SK-N-MC (cell line): ENCODE results near the gene FGF13.

ENCODE experiments used
- DNase-seq: peaks from one replicate; pipeline ENCODE4 v3.0.0-alpha.2; 2011; ENCODE audit warnings: low read depth, low spot score
- H3K27ac ChIP-seq: fragments of 200-600 bp; sonication (generic); 2 replicates; pipeline ENCODE4 v1.5.1; 2016; ENCODE audit warnings: mixed run types
- H3K36me3 ChIP-seq: fragments of 200-600 bp; sonication (generic); 2 replicates; pipeline ENCODE4 v1.6.1; 2017; ENCODE audit warnings: antibody characterized with exemption, low read length, mixed read lengths; ENCODE audit not compliant: insufficient read depth
- H3K4me3 ChIP-seq: fragments of 200-600 bp; sonication (generic); 2 replicates; pipeline ENCODE4 v1.5.1; 2016
- H3K9ac ChIP-seq: fragments of 200-600 bp; sonication (generic); 2 replicates; pipeline ENCODE4 v1.8.0; 2017; ENCODE audit warnings: mixed run types, mixed read lengths; ENCODE audit not compliant: insufficient read length
- H3K9me3 ChIP-seq: fragments of 200-600 bp; sonication (generic); 2 replicates; pipeline ENCODE4 v1.6.1; 2017; ENCODE audit warnings: low read depth, mild to moderate bottlenecking, antibody characterized with exemption, low read length, moderate library complexity, mixed read lengths
- EZH2 ChIP-seq: fragments of 200-600 bp; sonication (generic); IDR thresholded peaks from one replicate; pipeline ENCODE4 v1.6.1; 2017; ENCODE audit warnings: antibody characterized with exemption
- FOXP2 ChIP-seq: optimal IDR thresholded peaks from 2 replicates; pipeline ENCODE3; 2011; ENCODE audit warnings: mild to moderate bottlenecking, moderate library complexity; ENCODE audit not compliant: insufficient read depth; ENCODE audit errors: extremely low read length, control extremely low read depth
- POLR2AphosphoS5 ChIP-seq: IDR thresholded peaks from 2 replicates; pipeline ENCODE4 v1.6.1; 2012; ENCODE audit warnings: mild to moderate bottlenecking, low read depth, low read length, borderline replicate concordance

The FGF13 gene

GRCh38 chrX:138691186-138691585 is 20.3 kb downstream of the FGF13 start:
- Histone ChIP-seq H3K4me3 (no peak overlapping the region), H3K9ac (no peak overlapping the region), H3K9me3 (no peaks in the 10 kb centered on the region), H3K27ac (no peak overlapping the region), H3K36me3 (no peaks in the 10 kb centered on the region)
- TF ChIP-seq EZH2 (no peak), FOXP2 (no peak), POLR2AphosphoS5 (no peak)
- no peak for DNase-seq

GRCh38 chrX:138690591-138690990 is 20.9 kb downstream of the FGF13 start:
- Histone ChIP-seq H3K9me3 (no peaks in the 10 kb centered on the region), H3K36me3 (no peaks in the 10 kb centered on the region), H3K27ac (no peak overlapping the region), H3K4me3 (no peak overlapping the region), H3K9ac (no peak overlapping the region)
- TF ChIP-seq POLR2AphosphoS5 (no peak), FOXP2 (no peak), EZH2 (no peak)
- DNase-seq, result no peak

DNA sequence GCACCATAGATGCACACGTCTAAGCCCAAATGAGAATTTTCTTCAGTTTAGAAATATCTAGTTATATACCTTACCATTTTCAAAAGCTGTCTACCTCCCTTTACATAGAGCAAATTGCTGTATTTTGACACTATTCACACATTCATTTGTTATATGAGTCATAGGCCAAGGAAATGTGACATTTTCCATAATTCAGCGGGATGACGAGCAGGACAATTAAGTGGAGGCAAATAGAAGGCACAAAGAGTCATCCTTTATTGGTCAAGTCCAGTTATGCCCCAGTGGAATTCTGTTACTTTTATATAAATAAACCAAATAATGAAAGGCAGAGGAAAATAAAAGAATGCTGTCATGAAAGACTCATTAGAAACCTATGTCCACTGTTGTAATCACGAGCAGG is 27.9 kb downstream of the FGF13 start:
- DNase-seq, result no peak
- Histone ChIP-seq H3K27ac (no peak overlapping the region), H3K4me3 (no peak overlapping the region), H3K9ac (no peak overlapping the region), H3K36me3 (no peaks in the 10 kb centered on the region), H3K9me3 (no peaks in the 10 kb centered on the region)
- no peak for TF ChIP-seq EZH2
- TF ChIP-seq POLR2AphosphoS5, result no peak
- TF ChIP-seq FOXP2, result no peak

- DNase-seq, result no peak
- no peak overlapping the region for H3K27ac ChIP-seq
- H3K36me3 ChIP-seq, result no peaks in the 10 kb centered on the region
- TF ChIP-seq POLR2AphosphoS5, result no peak
- no peak for TF ChIP-seq EZH2
- no peak for TF ChIP-seq FOXP2
- H3K4me3 ChIP-seq, result no peak overlapping the region
- H3K9me3 ChIP-seq, result no peaks in the 10 kb centered on the region
- H3K9ac ChIP-seq, result no peak overlapping the region
Measured at GRCh38 chrX:138669693-138670092, 41.8 kb downstream of the FGF13 start.

- H3K9ac ChIP-seq, result no peak overlapping the region
- DNase-seq, result no peak
- TF ChIP-seq FOXP2, result no peak
Measured at GRCh38 chrX:138664466-138664865, 47.1 kb downstream of the FGF13 start.

GRCh38 chrX:138664016-138664415 is 47.5 kb downstream of the FGF13 start:
- Histone ChIP-seq H3K36me3 (no peaks in the 10 kb centered on the region), H3K9ac (no peak overlapping the region), H3K27ac (no peak overlapping the region), H3K4me3 (no peak overlapping the region), H3K9me3 (no peaks in the 10 kb centered on the region)
- no peak for DNase-seq
- no peak for TF ChIP-seq FOXP2
- TF ChIP-seq POLR2AphosphoS5, result no peak
- no peak for TF ChIP-seq EZH2

More at GRCh38 chrX:138664466-138664865, 47.1 kb downstream of the FGF13 start:
- no peaks in the 10 kb centered on the region for H3K36me3 ChIP-seq
- H3K27ac ChIP-seq, result no peak overlapping the region
- H3K4me3 ChIP-seq, result no peak overlapping the region
- no peaks in the 10 kb centered on the region for H3K9me3 ChIP-seq

GRCh38 chrX:138651494-138651893 is 60.0 kb downstream of the FGF13 start:
- Histone ChIP-seq H3K27ac (no peak overlapping the region), H3K9me3 (no peaks in the 10 kb centered on the region), H3K36me3 (no peaks in the 10 kb centered on the region), H3K9ac (no peak overlapping the region), H3K4me3 (no peak overlapping the region)
- DNase-seq, result no peak
- TF ChIP-seq EZH2, result no peak
- TF ChIP-seq FOXP2, result no peak
- no peak for TF ChIP-seq POLR2AphosphoS5

- no peak for TF ChIP-seq EZH2
- no peak for TF ChIP-seq FOXP2
- no peak for TF ChIP-seq POLR2AphosphoS5
- no peak overlapping the region for H3K27ac ChIP-seq
- no peak overlapping the region for H3K4me3 ChIP-seq
- no peaks in the 10 kb centered on the region for H3K9me3 ChIP-seq
- no peak for DNase-seq
- H3K36me3 ChIP-seq, result no peaks in the 10 kb centered on the region
- no peak overlapping the region for H3K9ac ChIP-seq
Measured at GRCh38 chrX:138648568-138648967, 62.9 kb downstream of the FGF13 start.

DNA sequence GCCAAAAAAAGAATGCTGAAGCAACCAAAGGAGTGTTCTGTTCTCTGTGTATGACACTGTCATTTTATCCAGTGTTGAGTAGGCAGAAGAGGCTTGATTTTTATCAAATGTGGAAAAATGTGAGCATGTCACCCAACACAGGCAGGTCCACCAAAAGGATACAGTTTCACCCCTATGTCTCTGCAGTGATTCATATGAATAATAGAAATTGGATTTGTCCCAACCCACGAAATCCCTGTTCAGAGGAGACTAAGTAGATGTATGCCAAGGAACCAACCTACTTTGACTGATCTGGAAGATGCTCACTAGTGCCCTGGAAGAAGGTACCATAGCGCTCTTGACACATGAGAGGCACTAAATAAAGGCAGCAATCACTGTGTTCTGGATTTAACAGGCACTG is 72.5 kb downstream of the FGF13 start:
- Histone ChIP-seq H3K9ac (no peak overlapping the region), H3K4me3 (no peak overlapping the region), H3K9me3 (no peaks in the 10 kb centered on the region), H3K27ac (no peak overlapping the region), H3K36me3 (no peaks in the 10 kb centered on the region)
- TF ChIP-seq EZH2, result no peak
- TF ChIP-seq FOXP2, result no peak
- TF ChIP-seq POLR2AphosphoS5, result no peak
- DNase-seq, result no peak
